SK-N-SH (cell line): ENCODE results near the gene SLC2A11. TPM values are rescaled to one million over a fixed set of nuclear protein-coding genes. Genes with fewer than 3 reads are reported as not detected.

ENCODE experiments used
- CTCF ChIA-PET: fragments of 300-600, 350-600 bp; formaldehyde crosslinking; extraction: SDS; loops from one replicate; lab custom pipeline; 2021; lab: Yijun Ruan, JAX
- POLR2A ChIA-PET: fragments of 350-600 bp; sonication (Branson Sonifier 250); formaldehyde crosslinking; extraction: SDS; loops from one replicate; lab custom pipeline; 2020; ENCODE audit warnings: antibody characterized with exemption, inconsistent platforms; lab: Yijun Ruan, JAX
- DNase-seq: peaks from one replicate; pipeline ENCODE4 v3.0.0; 2012
- H2AFZ ChIP-seq: fragments of 200-600 bp; sonication (generic); 2 replicates; pipeline ENCODE4 v1.8.1; 2016; ENCODE audit warnings: antibody characterized with exemption, mild to moderate bottlenecking, low read depth
- H3F3A ChIP-seq: fragments of 200-600 bp; sonication (generic); replicated peaks from 2 replicates; pipeline ENCODE3; 2016; ENCODE audit warnings: antibody characterized with exemption, mild to moderate bottlenecking; ENCODE audit not compliant: insufficient read depth
- H3K27ac ChIP-seq, 2 experiments: fragments of 200-500 bp in 1 of 2; fragments of 200-600 bp in 1 of 2; sonication (Bioruptor generic) in 1 of 2; sonication (generic), shearing (Covaris generic) in 1 of 2; 2 replicates each; pipeline versions ENCODE4 v1.5.1 to v1.6.1; 2014 to 2016; ENCODE audit warnings: low read depth in 2 of 2, inconsistent platforms in 1 of 2, low read length in 1 of 2, mild to moderate bottlenecking in 1 of 2, mixed read lengths in 1 of 2
- H3K27me3 ChIP-seq: fragments of 200-600 bp; sonication (generic), shearing (Covaris generic); 2 replicates; pipeline ENCODE4 v1.6.1; 2016; ENCODE audit warnings: mixed run types; ENCODE audit not compliant: insufficient read depth
- H3K36me3 ChIP-seq, 2 experiments: fragments of 200-500 bp in 1 of 2; fragments of 200-600 bp in 1 of 2; sonication (Bioruptor generic) in 1 of 2; sonication (generic) in 1 of 2; replicated peaks in 1 of 2; 2 replicates each; pipeline versions ENCODE3 to v1.5.1; 2014 to 2016; ENCODE audit warnings: low read length in 1 of 2, mild to moderate bottlenecking in 1 of 2; ENCODE audit not compliant: insufficient read depth in 2 of 2, control insufficient read depth in 1 of 2
- H3K4me1 ChIP-seq, 2 experiments: fragments of 200-500 bp in 1 of 2; fragments of 200-600 bp in 1 of 2; sonication (Bioruptor generic) in 1 of 2; sonication (generic), shearing (Covaris generic) in 1 of 2; 2 replicates each; pipeline versions ENCODE4 v1.5.1 to v1.6.1; 2014 to 2016; ENCODE audit warnings: low read depth in 1 of 2, low read length in 1 of 2, mixed run types in 1 of 2; ENCODE audit not compliant: insufficient read depth in 2 of 2, control insufficient read depth in 1 of 2
- H3K4me2 ChIP-seq: fragments of 200-600 bp; sonication (generic), shearing (Covaris generic); 2 replicates; pipeline ENCODE4 v1.6.1; 2017; ENCODE audit warnings: mixed run types
- H3K4me3 ChIP-seq, 2 experiments: fragments of 200-500 bp in 1 of 2; fragments of 200-600 bp in 1 of 2; sonication (Bioruptor generic) in 1 of 2; sonication (generic), shearing (Covaris generic) in 1 of 2; 2 replicates each; pipeline versions ENCODE4 v1.5.1 to v1.8.1; 2014 to 2016; ENCODE audit warnings: low read depth in 2 of 2, inconsistent platforms in 1 of 2, low read length in 1 of 2, mild to moderate bottlenecking in 1 of 2, mixed read lengths in 1 of 2, moderate library complexity in 1 of 2
- H3K79me2 ChIP-seq: fragments of 200-600 bp; sonication (generic); 2 replicates; pipeline ENCODE4 v1.8.1; 2017; ENCODE audit warnings: mild to moderate bottlenecking; ENCODE audit not compliant: insufficient read depth
- H3K9ac ChIP-seq: fragments of 200-600 bp; sonication (generic); 2 replicates; pipeline ENCODE4 v1.6.1; 2017; ENCODE audit warnings: mixed run types
- H3K9me2 ChIP-seq: fragments of 200-600 bp; sonication (generic); 2 replicates; pipeline ENCODE4 v1.6.1; 2017; ENCODE audit warnings: mixed run types
- H3K9me3 ChIP-seq: fragments of 200-600 bp; sonication (generic); 2 replicates; pipeline ENCODE4 v1.6.1; 2017; ENCODE audit warnings: mixed run types, mild to moderate bottlenecking, moderate library complexity
- H4K20me1 ChIP-seq: fragments of 200-600 bp; sonication (generic); 2 replicates; pipeline ENCODE4 v1.6.1; 2017; ENCODE audit warnings: mild to moderate bottlenecking, mixed run types; ENCODE audit not compliant: insufficient read depth
- CTCF ChIP-seq: fragments of 200-600 bp; sonication (generic); IDR thresholded peaks from 2 replicates; pipeline ENCODE4 v1.6.1; 2017; ENCODE audit warnings: antibody characterized with exemption, mild to moderate bottlenecking, moderate library complexity
- ELF1 ChIP-seq: IDR thresholded peaks from 2 replicates; pipeline ENCODE4 v1.4.0; 2012
- EP300 ChIP-seq, 2 experiments: IDR thresholded peaks; 2 replicates each; pipeline versions ENCODE4 v1.4.0 to v1.6.1; 2012; ENCODE audit warnings: borderline replicate concordance in 1 of 2, low read depth in 1 of 2, low read length in 1 of 2
- EZH2phosphoT487 ChIP-seq: fragments of 200-600 bp; sonication (generic); IDR thresholded peaks from 2 replicates; pipeline ENCODE4 v1.6.1; 2017; ENCODE audit warnings: low read depth, mixed run types, mild to moderate bottlenecking, antibody characterized with exemption, moderate library complexity, borderline replicate concordance
- FOSL2 ChIP-seq: IDR thresholded peaks from 2 replicates; pipeline ENCODE4 v1.4.0; 2012; ENCODE audit warnings: low read depth, mild to moderate bottlenecking, moderate library complexity, borderline replicate concordance
- FOXJ3 ChIP-seq: sonication (generic); formaldehyde crosslinking; IDR thresholded peaks from 2 replicates; pipeline ENCODE4 v1.5.1; 2020; ENCODE audit warnings: mild to moderate bottlenecking, missing genetic modification reagents
- FOXM1 ChIP-seq: IDR thresholded peaks from 2 replicates; pipeline ENCODE4 v1.4.0; 2012; ENCODE audit warnings: low read depth, mild to moderate bottlenecking
- IRF3 ChIP-seq: fragments of 150-350 bp; IDR thresholded peaks from 2 replicates; pipeline ENCODE4 v1.6.1; 2016; ENCODE audit warnings: mild to moderate bottlenecking, low read depth, low read length
- MEF2A ChIP-seq: IDR thresholded peaks from 2 replicates; pipeline ENCODE4 v1.4.0; 2012; ENCODE audit warnings: low read depth, borderline replicate concordance
- NRF1 ChIP-seq: IDR thresholded peaks from 2 replicates; pipeline ENCODE4 v1.6.1; 2012; ENCODE audit warnings: low read depth, mild to moderate bottlenecking, low read length
- POLR2AphosphoS5 ChIP-seq: IDR thresholded peaks from 2 replicates; pipeline ENCODE4 v1.6.1; 2012; ENCODE audit warnings: low read depth, low read length
- REST ChIP-seq: IDR thresholded peaks from 2 replicates; pipeline ENCODE4 v1.6.1; 2012; ENCODE audit warnings: mild to moderate bottlenecking, low read depth, low read length, moderate library complexity
- RFX5 ChIP-seq: IDR thresholded peaks from 2 replicates; pipeline ENCODE4 v1.6.1; 2012; ENCODE audit warnings: mild to moderate bottlenecking, improper control_type of control experiment, low read length
- YY1 ChIP-seq: IDR thresholded peaks from 2 replicates; pipeline ENCODE4 v1.4.0; 2012; ENCODE audit warnings: low read depth, mild to moderate bottlenecking
- WGBS: methylation state at CpG from one replicate; pipeline ENCODE4 v1.1.6; 2017; ENCODE audit warnings: low lambda C conversion rate; 5-methylcytosine and 5-hydroxymethylcytosine counted together
- polyA plus RNA-seq, 3 experiments: library from polyadenylated mRNA; depleted of rRNA; stranded (reverse); fragments of >200 nt; gene quantifications; 2 replicates each; pipeline ENCODE4 v1.2.3, GENCODE V29; 2012

The SLC2A11 gene
- polyA plus RNA-seq, 1 of the 3 experiments (the other 2 are of a cell fraction) = 21.8 TPM

- Histone ChIP-seq H3K4me1 (peaks cover 0 to 9% of the 10 kb centered on the region in 2 experiments; a peak in 1 of 4 replicates), H4K20me1 (no peaks in the 10 kb centered on the region), H3K27me3 (no peaks in the 10 kb centered on the region), H3K4me3 (no peak overlapping the region), H3F3A (no peaks in the 10 kb centered on the region), H3K9ac (no peak overlapping the region), H3K9me3 (no peaks in the 10 kb centered on the region), H3K27ac (no peak overlapping the region), H3K4me2 (no peak overlapping the region), H2AFZ (no peak overlapping the region), H3K36me3 (no peaks in the 10 kb centered on the region), H3K9me2 (no peaks in the 10 kb centered on the region), H3K79me2 (no peaks in the 10 kb centered on the region)
- no peak for DNase-seq
- TF ChIP-seq EP300 (IDR thresholded peaks at IDR 0.05; ENCODE audit: borderline replicate concordance in 1 of 2, low read depth in 1 of 2, low read length in 1 of 2) (no peak), FOXM1 (no peak), IRF3 (no peak), YY1 (no peak), MEF2A (no peak), RFX5 (no peak), NRF1 (no peak), POLR2AphosphoS5 (no peak), FOSL2 (no peak), FOXJ3 (CRISPR knock-in tag) (no peak), ELF1 (no peak), REST (no peak), CTCF (no peak), EZH2phosphoT487 (no peak)
- WGBS = 87% methylated on average over 11 of the region's 11 CpGs
- ChIA-PET CTCF (interaction anchor here (1.4 to 3.6 kb wide), 2 partner anchors 15 to 47 kb away, joined by 3 to 21 read pairs; partner anchors contain the start of gene MIF), POLR2A (no interaction called here)
These were observed 51.0 kb downstream of the SLC2A11 start for GRCh38 chr22:23908587-23909205.
